Astrocyte of the cerebellum (primary cell): ENCODE results near the gene TXNDC9.
"Not testable (repeated sequence)": the region's sequence is repeated elsewhere in the genome, so short reads cannot be mapped to it uniquely, and the experiment has no call there.

Experiments used
- DNase-seq: peaks from one replicate; pipeline ENCODE4 v3.0.0-alpha.2; 2011; ENCODE audit warnings: low read depth
- H3K4me3 ChIP-seq: 2 replicates; pipeline ENCODE4 v1.5.1; 2011; ENCODE audit warnings: mild to moderate bottlenecking, low read depth, low read length, moderate library complexity
- CTCF ChIP-seq: IDR thresholded peaks from 2 replicates; pipeline ENCODE4 v1.5.1; 2012; ENCODE audit warnings: low read length, low read depth, moderate library complexity, mild to moderate bottlenecking; ENCODE audit errors: missing control alignments
- in situ Hi-C: cut with HindIII; loops from 2 replicates; pipeline ENCODE4 v1.10.0; 2017; ENCODE audit warnings: low sequenced_read_pairs

The TXNDC9 gene

GRCh38 chr2:99325384-99325783 lies 10.7 kb downstream of the TXNDC9 start:
- no peak for DNase-seq
- no peak for TF ChIP-seq CTCF
- H3K4me3 ChIP-seq, result no peak overlapping the region
- in situ Hi-C loops, result no loop called here

GRCh38 chr2:99317873-99318200 lies 18.3 kb downstream of the TXNDC9 start:
- in situ Hi-C loops, DNase-seq: not testable (repeated sequence)

GRCh38 chr2:99317161-99317872 lies 18.8 kb downstream of the TXNDC9 start:
- in situ Hi-C loops, result no loop called here
- DNase-seq, result no peak
- H3K4me3 ChIP-seq, result no peak overlapping the region
- no peak for TF ChIP-seq CTCF

More at GRCh38 chr2:99317873-99318200, 18.3 kb downstream of the TXNDC9 start:
- H3K4me3 ChIP-seq, result not testable (repeated sequence)

GRCh38 chr2:99301097-99301496 lies 35.0 kb downstream of the TXNDC9 start, which contains the start of gene LYG1:
TSS of gene LYG1 (minus strand) at chr2:99301197. CDS start at chr2:99295670, 5,527 bp downstream.
- in situ Hi-C loops, H3K4me3 ChIP-seq, DNase-seq: not testable (repeated sequence)

- no peak overlapping the region for H3K4me3 ChIP-seq
- DNase-seq, result no peak
- in situ Hi-C loops, result no loop called here
- TF ChIP-seq CTCF, result no peak
These were observed 36.6 kb downstream of the TXNDC9 start for GRCh38 chr2:99299580-99299979.

- H3K4me3 ChIP-seq, result no peak overlapping the region
- in situ Hi-C loops, result no loop called here
- TF ChIP-seq CTCF, result no peak
- no peak for DNase-seq
These were observed 38.1 kb downstream of the TXNDC9 start for GRCh38 chr2:99297994-99298393.

- in situ Hi-C loops, result no loop called here
- DNase-seq, result no peak
- H3K4me3 ChIP-seq, result no peak overlapping the region
- TF ChIP-seq CTCF, result no peak
These were observed 50.6 kb downstream of the TXNDC9 start for GRCh38 chr2:99285526-99285925.
